Measurements from ENCODE around the gene MAP3K10.

The MAP3K10 gene

GRCh38 chr19:40251991-40252390, 60.8 kb downstream of the MAP3K10 start:
- DNase-seq, result no peak

DNA sequence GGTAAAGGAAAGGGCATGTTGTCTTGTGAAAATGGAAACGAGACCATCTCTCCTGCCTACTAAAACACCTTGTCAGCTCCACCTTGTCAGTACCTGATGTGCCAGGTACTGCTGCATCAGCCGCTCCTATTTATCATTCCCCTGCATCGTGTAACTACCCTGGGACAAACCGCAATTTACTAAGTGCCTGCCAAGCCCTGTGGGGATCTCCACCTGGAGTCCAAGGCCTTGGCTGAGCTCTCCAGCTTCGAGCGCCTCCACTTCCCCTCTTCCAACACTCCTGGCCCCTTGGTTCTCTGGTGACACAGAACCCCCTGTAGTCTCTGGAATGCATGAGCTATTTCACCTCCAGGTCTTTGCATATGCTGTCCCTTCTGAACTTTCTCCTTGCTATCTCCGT, 61.2 kb downstream of the MAP3K10 start:
- no peak for DNase-seq

DNA sequence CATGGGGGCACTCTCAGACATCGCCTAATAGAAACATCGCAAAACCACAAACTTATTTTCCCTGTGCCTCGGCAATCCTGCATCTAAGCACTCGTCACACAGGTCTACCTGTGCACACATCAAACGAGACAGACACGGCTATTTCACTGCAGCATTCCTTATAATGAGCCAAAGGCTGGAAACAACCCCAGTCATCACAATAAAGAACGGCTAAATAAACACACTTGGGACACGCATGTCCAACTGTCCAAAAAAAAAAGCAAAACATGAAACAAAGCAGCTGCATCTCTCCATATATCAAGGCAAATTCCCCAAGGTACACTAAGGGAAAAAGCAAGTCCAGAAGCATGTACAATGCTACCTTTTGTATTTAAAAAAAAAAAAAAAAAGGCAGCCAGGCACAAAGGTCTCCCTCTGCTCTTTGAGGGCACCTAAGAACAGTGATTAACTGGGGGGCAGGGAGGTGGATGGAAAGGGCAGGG, 62.4 kb downstream of the MAP3K10 start:
- no peak for DNase-seq

- DNase-seq, result no peak
Observed at GRCh38 chr19:40254714-40255418, 63.6 kb downstream of the MAP3K10 start.

DNA sequence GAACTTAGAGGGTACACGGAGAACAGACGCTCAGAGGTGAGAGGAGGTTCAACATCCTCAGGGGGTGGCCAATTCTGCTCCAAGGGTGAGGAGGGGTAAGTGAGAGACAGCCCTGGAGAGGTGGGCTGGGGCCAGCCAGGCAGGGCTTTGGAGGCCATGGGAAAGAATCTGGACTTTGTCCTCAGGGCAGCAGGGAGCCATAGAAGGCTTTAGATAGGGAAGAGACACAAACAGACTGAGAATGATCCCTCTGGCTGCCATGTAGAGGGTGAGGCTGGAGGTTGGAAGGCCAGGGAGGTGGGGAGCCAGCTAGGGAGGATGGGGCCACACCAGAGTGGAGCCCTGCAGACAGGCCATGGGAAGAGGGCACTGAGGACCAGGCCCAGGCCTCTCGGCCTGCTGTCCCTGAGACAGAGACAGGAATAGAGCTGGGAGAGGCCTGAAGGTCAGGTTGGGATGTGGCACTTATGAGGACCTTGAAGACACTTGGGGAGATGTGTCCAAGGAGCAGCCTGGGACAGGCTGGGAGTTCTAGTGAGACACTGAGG, 64.5 kb downstream of the MAP3K10 start:
- DNase-seq, result no peak

DNA sequence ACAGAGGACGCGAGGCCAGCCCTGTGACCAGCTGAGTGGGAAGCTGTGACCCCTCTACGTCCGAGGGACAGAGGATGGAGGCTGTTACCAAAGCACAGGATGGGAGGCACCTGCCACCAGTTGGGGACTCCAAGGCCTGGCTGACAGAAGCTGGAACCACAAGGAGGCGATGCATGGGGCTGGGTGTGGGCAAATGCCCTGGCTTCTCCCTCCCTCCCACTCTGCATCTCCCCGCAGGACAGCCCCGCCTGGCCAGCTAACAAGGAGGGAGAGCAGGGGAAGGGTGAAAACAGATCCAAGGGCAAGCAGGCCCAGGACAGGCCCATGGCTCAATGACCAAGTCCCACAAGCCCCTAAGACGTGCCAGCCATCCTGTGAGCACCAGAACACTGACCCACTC, 65.3 kb downstream of the MAP3K10 start:
- DNase-seq, result no peak

GRCh38 chr19:40257096-40257517, 65.9 kb downstream of the MAP3K10 start:
- no peak for DNase-seq

DNA sequence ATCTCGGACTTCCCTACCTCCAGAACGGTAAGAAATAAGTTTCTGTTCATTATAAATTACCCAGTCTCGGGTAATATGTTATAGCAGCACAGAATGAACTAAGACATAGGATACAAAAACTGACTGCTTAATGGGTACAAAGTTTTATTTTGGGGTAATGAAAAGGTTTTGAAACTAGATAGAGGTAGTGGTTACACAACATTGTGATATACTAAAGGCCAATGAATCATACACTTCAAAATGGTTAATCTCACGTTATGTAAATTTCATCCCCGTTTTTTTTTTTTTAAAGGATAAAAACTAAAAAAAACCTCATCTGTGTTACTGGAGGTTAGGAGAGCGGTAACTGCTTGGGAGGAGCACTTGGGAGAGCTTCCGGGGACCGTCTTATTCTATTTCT, 70.4 kb downstream of the MAP3K10 start:
- no peak for DNase-seq

- DNase-seq, result no peak
Observed at GRCh38 chr19:40262422-40262821, 71.2 kb downstream of the MAP3K10 start.

DNA sequence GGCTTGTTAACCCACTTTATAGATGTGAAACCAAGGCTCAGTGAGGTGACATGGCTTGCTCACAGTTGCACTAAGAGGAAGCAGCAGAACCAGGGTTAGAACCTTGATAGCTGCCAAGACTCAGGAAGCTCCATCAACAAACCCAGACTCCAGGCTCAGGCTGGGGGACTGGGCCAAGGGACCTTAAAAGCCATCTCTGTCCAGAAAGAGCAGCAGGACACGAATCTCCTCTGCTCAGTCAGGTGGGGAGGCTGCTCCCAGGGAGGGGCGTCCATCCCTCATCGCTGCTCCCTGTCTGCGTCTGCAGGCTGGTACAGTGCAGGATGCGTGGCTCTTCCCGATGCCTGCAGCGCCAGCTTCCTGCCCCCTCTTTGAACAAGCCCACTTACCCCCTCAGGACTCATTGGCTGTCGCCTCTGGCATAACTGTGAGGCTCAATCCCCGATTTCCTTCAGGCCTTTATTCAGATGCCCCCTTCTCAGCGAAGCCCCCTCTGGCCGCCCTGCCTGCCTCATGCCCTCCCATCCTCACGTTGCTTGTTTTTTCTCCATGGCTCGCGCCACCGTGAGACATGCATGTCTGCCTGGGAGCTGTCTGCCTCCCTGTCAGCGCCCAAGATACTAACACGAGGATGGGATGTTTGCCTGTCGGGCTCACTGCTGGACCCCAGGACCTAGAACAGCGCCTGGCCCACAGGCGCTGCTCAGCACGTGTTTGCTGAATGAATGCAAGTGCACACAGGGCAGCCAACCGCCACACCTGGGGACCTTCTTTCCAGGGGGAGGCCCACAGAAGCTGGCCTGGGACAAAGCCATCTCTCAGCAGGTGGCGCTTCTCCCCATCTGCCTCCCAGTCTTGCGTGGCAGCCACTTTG, 72.5 kb downstream of the MAP3K10 start:
- DNase-seq, result no peak

GRCh38 chr19:40264314-40265054, 73.3 kb downstream of the MAP3K10 start:
- DNase-seq, result no peak

Measured in stimulated activated CD4-positive, alpha-beta T cell treated with anti-CD3 and anti-CD28 coated beads, Interleukin-4, amount 100 ng/mL, for 4 hours (primary cell).